ENCODE data around the gene PTDSS2.

PTDSS2 gene

DNA sequence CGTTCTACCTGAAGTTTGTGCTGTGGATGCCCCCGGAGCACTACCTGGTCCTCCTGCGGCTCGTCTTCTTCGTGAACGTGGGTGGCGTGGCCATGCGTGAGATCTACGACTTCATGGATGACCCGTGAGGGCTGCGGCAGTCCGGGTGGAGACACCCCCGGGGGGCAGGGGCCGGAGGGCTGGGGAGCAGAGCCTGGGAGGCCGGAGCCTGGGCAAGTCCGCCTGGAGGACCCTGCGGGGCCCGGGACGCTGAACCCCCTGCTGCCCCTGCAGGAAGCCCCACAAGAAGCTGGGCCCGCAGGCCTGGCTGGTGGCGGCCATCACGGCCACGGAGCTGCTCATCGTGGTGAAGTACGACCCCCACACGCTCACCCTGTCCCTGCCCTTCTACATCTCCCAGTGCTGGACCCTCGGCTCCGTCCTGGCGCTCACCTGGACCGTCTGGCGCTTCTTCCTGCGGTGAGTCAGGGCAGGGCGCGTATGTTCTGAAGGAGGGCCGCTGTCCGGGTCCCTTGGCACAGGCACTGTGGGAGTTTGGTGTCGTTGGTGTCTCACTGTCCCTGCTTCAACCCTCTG lies 39.6 kb downstream of the PTDSS2 start:
- no peak overlapping the region for H3K4me3 ChIP-seq (ENCODE audit: low read depth, low read length)
- TF ChIP-seq, protein P1, sequence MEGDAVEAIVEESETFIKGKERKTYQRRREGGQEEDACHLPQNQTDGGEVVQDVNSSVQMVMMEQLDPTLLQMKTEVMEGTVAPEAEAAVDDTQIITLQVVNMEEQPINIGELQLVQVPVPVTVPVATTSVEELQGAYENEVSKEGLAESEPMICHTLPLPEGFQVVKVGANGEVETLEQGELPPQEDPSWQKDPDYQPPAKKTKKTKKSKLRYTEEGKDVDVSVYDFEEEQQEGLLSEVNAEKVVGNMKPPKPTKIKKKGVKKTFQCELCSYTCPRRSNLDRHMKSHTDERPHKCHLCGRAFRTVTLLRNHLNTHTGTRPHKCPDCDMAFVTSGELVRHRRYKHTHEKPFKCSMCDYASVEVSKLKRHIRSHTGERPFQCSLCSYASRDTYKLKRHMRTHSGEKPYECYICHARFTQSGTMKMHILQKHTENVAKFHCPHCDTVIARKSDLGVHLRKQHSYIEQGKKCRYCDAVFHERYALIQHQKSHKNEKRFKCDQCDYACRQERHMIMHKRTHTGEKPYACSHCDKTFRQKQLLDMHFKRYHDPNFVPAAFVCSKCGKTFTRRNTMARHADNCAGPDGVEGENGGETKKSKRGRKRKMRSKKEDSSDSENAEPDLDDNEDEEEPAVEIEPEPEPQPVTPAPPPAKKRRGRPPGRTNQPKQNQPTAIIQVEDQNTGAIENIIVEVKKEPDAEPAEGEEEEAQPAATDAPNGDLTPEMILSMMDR (conservative IDR thresholded peaks at IDR 0.05; ENCODE audit: low read depth, low read length), result no peak
- DNase-seq (ENCODE audit: low read depth), result no peak

DNA sequence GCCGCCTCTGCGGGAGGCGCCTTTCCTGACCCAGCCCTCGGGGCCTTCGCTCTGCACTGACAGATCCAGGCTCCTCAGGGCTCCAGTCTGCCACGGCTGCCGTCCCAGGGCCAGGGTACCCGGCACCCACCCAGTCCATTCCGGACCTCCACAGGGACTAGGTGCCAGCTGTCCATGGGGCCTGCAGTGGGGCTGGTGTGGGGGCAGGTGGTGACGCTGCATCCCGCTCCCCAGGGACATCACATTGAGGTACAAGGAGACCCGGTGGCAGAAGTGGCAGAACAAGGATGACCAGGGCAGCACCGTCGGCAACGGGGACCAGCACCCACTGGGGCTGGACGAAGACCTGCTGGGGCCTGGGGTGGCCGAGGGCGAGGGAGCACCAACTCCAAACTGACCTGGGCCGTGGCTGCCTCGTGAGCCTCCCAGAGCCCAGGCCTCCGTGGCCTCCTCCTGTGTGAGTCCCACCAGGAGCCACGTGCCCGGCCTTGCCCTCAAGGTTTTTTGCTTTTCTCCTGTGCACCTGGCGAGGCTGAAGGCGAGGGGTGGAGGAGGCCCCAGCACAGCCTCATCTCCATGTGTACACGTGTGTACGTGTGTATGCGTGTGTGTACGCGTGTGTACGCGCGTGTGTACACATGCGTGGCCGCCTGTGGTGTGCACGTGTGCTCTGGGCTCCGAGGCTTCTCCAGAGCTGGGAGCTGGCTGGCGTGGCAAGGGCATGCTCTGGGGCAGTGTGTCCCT lies 40.3 kb downstream of the PTDSS2 start:
- no peak overlapping the region for H3K4me3 ChIP-seq (ENCODE audit: low read depth, low read length)
- DNase-seq (ENCODE audit: low read depth), result no peak
- TF ChIP-seq, protein P1 (conservative IDR thresholded peaks at IDR 0.05; ENCODE audit: low read depth, low read length), result no peak

DNA sequence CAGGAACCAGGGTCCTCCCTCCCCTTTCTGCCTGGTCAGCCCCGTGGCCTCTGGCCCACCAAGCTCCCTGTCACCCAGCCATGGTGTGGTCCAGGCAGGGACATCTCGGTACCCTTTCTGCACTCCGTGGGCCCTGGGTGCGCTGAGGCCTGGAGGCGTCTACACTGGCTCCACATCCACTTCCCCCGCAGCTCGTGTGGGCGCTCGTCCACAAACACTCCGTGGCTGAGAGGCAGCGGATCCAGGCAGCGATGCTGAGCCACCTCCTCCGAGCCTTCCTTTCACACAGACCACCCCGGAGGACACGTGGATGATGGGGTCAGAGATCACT lies 40.8 kb downstream of the PTDSS2 start:
- H3K4me3 ChIP-seq (ENCODE audit: low read depth, low read length), result no peak overlapping the region
- DNase-seq (ENCODE audit: low read depth), result no peak
- TF ChIP-seq, protein P1 (conservative IDR thresholded peaks at IDR 0.05; ENCODE audit: low read depth, low read length), result no peak

DNA sequence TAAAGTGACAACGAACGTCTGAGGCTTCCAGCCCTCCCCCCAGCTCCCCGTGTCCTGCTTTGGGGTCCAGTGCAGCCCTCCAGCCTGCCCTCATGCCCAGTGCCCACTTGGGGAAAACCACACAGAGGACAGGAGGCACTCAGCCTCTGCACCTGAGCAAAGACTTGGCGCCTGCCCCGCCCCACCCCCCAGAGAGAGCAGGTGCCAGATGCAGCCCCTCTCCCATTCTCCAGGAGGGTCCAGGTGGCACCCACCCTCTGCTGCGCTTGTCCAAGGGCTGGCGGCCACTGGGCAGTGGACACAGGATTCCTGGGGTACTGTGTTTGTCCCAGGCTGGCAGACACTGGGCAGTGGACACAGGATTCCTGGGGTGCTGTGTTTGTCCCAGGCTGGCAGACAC lies 41.3 kb downstream of the PTDSS2 start:
- H3K4me3 ChIP-seq (ENCODE audit: low read depth, low read length), result no peak overlapping the region
- DNase-seq (ENCODE audit: low read depth), result no peak
- TF ChIP-seq, protein P1 (conservative IDR thresholded peaks at IDR 0.05; ENCODE audit: low read depth, low read length), result no peak

DNA sequence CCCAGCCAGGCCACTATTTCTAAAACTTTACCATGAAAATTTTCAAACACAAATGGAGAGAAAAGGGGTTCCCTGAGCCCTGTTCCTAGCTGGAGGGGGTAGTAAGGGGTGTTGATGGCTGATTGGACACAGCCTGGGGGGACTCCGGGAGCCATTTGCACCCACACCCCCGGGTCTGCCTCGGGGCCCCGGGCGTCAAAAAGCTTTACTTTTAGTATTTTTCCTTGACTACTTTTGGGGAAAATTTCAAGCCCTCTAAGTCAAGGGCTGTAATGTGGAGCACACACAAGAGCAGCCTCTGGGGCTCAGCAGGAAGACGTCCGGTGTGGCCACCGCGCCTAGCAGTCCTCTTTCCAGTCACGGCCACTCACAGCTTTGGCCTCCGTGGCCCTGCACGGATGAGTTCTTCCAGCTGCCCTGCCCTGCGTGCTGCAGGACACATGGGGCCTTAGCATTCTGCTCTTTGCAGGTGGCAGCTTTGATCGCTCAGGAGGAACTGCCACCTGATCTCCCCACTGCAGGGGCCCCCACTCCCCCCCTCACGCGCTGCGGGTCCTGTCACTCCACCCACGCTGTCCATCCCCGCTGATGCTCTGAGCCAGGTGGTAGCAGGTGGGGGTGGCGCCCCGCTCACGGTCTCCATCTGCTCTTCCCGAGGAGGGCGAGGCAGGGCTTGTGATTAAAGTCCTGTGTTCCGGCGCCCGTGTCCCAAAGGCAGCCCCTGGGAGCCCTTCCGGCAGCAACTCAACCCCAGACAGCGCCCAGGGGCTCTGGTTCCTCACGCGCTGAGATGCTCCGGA lies 42.5 kb downstream of the PTDSS2 start:
- H3K4me3 ChIP-seq (ENCODE audit: low read depth, low read length), result no peak overlapping the region
- no peak for DNase-seq (ENCODE audit: low read depth)

DNA sequence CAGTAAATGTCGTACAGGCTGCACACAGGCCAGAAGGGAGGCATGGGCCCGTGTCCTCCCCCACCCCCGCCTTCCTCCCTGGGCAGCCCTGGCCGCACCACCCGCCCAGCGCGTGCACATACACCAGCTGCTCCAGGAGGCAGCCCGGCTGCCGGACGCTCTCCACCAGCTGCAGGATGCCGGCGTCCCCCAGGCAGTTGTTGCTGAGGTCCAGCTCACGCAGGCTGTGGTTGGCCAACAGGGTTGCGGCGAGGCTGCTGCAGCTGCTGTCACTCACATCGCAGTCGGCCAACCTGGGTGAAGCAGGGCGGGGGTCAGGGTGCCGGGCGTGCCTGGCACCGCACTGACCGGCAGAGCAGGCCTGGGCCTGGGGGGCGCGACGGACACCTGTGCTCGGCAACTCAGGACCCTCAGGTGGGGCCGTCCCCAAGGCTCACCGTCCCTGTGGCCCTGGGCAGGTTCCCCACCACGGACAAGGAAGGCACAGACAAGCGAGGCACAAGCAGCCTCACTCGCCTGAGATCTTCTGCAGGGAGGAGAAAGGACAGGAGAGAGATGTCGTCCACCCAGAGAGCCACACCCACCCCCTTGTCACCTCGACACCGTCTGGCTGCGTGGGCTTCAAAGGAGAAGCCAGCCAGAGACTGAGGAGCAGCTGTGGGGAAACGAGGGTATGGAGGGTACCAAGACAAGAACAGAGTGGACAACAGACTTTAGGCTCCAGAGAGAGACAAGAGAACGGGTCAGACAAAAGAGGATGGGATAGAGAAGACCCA lies 44.9 kb downstream of the PTDSS2 start:
- TF ChIP-seq, protein P1 (conservative IDR thresholded peaks at IDR 0.05; ENCODE audit: low read depth, low read length), result no peak
- H3K4me3 ChIP-seq (ENCODE audit: low read depth, low read length), result no peak overlapping the region
- no peak for DNase-seq (ENCODE audit: low read depth)

More for the DNA sequence above, 42.5 kb downstream of the PTDSS2 start:
- TF ChIP-seq, protein P1 (conservative IDR thresholded peaks at IDR 0.05; ENCODE audit: low read depth, low read length), result no peak

Data from choroid plexus epithelial cell (primary cell).